ENCODE results near the gene LOXHD1. TPM values are rescaled to one million over a fixed set of nuclear protein-coding genes. Genes with fewer than 3 reads are reported as not detected.

The LOXHD1 gene
- total RNA-seq, 2 donors from 2014 or later = 0.27 to 5.5 TPM

GRCh38 chr18:46480226-46480625 lies 176.8 kb downstream of the LOXHD1 start:
- H3K4me3 ChIP-seq = no peak overlapping the region
- H3K36me3 ChIP-seq = no peaks in the 10 kb centered on the region
- DNase-seq (ENCODE audit: low spot score) (no peak), ATAC-seq (ENCODE audit: insufficient number of reproducible peaks, low FRiP score, low read depth) (no peak)
- H3K27ac ChIP-seq = no peak overlapping the region
- no peaks in the 10 kb centered on the region for H3K9me3 ChIP-seq
- peaks cover 0 to 6% of the 10 kb centered on the region in 2 donors for H3K4me1 ChIP-seq (ENCODE audit: control insufficient read depth in 1 of 2, low read depth in 2 of 2)
- TF ChIP-seq CTCF (IDR thresholded peaks at IDR 0.05) = no peak
- H3K27me3 ChIP-seq (replicated peaks; ENCODE audit: insufficient read depth) = no peaks in the 10 kb centered on the region

- no peaks in the 10 kb centered on the region for H3K9me3 ChIP-seq
- no peak overlapping the region for H3K4me3 ChIP-seq
- no peak for ATAC-seq (ENCODE audit: insufficient number of reproducible peaks, low FRiP score, low read depth)
- no peak for TF ChIP-seq CTCF (IDR thresholded peaks at IDR 0.05)
- no peaks in the 10 kb centered on the region for H3K36me3 ChIP-seq
- H3K27me3 ChIP-seq (replicated peaks; ENCODE audit: insufficient read depth) = no peaks in the 10 kb centered on the region
- H3K27ac ChIP-seq = no peak overlapping the region
- DNase-seq (ENCODE audit: low spot score) = no peak
- H3K4me1 ChIP-seq (ENCODE audit: control insufficient read depth in 1 of 2, low read depth in 2 of 2) = peaks cover 0 to 6% of the 10 kb centered on the region in 2 donors
Measured at GRCh38 chr18:46478796-46479195, 178.2 kb downstream of the LOXHD1 start.

- no peaks in the 10 kb centered on the region for H3K9me3 ChIP-seq
- no peak overlapping the region for H3K27ac ChIP-seq
- no peak for DNase-seq (ENCODE audit: low spot score)
- no peak for ATAC-seq (ENCODE audit: insufficient number of reproducible peaks, low FRiP score, low read depth)
- H3K4me1 ChIP-seq (ENCODE audit: control insufficient read depth in 1 of 2, low read depth in 2 of 2) = peaks cover 0 to 6% of the 10 kb centered on the region in 2 donors
- no peaks in the 10 kb centered on the region for H3K36me3 ChIP-seq
- no peak overlapping the region for H3K4me3 ChIP-seq
- no peak for TF ChIP-seq CTCF (IDR thresholded peaks at IDR 0.05)
- H3K27me3 ChIP-seq (replicated peaks; ENCODE audit: insufficient read depth) = no peaks in the 10 kb centered on the region
Measured at GRCh38 chr18:46477425-46478011, 179.5 kb downstream of the LOXHD1 start.

GRCh38 chr18:46475390-46475752 lies 181.6 kb downstream of the LOXHD1 start:
- H3K4me3 ChIP-seq = no peak overlapping the region
- DNase-seq (ENCODE audit: low spot score) = no peak
- peaks cover 0 to under 1% of the 10 kb centered on the region in 2 donors for H3K4me1 ChIP-seq (ENCODE audit: control insufficient read depth in 1 of 2, low read depth in 2 of 2)
- H3K27ac ChIP-seq = no peak overlapping the region
- H3K9me3 ChIP-seq = no peaks in the 10 kb centered on the region
- H3K36me3 ChIP-seq = no peaks in the 10 kb centered on the region
- no peaks in the 10 kb centered on the region for H3K27me3 ChIP-seq (replicated peaks; ENCODE audit: insufficient read depth)
- no peak for TF ChIP-seq CTCF (IDR thresholded peaks at IDR 0.05)
- no peak for ATAC-seq (ENCODE audit: insufficient number of reproducible peaks, low FRiP score, low read depth)

GRCh38 chr18:46474487-46475389 lies 182.3 kb downstream of the LOXHD1 start:
- Histone ChIP-seq H3K9me3 (no peaks in the 10 kb centered on the region), H3K27me3 (replicated peaks; ENCODE audit: insufficient read depth) (no peaks in the 10 kb centered on the region), H3K4me3 (no peak overlapping the region), H3K36me3 (no peaks in the 10 kb centered on the region), H3K4me1 (ENCODE audit: control insufficient read depth in 1 of 2, low read depth in 2 of 2) (no peaks in the 10 kb centered on the region), H3K27ac (no peak overlapping the region)
- no peak for TF ChIP-seq CTCF (IDR thresholded peaks at IDR 0.05)
- no peak for DNase-seq (ENCODE audit: low spot score)
- ATAC-seq (ENCODE audit: insufficient number of reproducible peaks, low FRiP score, low read depth) = no peak
